PFSK-1 (cell line): Measurements from ENCODE around the gene ERLEC1.

Experiments
- FOXP2 ChIP-seq: optimal IDR thresholded peaks from 2 replicates; pipeline ENCODE3; 2011; ENCODE audit warnings: borderline replicate concordance, control low read depth, inconsistent platforms; ENCODE audit not compliant: insufficient read depth; ENCODE audit errors: extremely low read length, extremely low read depth
- POLR2AphosphoS5 ChIP-seq: IDR thresholded peaks from 2 replicates; pipeline ENCODE4 v1.6.1; 2012; ENCODE audit warnings: low read depth, mild to moderate bottlenecking, control low read depth, low read length, moderate library complexity
- REST ChIP-seq, 2 experiments: IDR thresholded peaks; 2 replicates each; pipeline versions ENCODE4 v1.6.1 to v1.8.0; 2011 to 2012; ENCODE audit warnings: low read depth in 2 of 2, low read length in 2 of 2, control low read depth in 1 of 2, inconsistent platforms in 1 of 2, mild to moderate bottlenecking in 1 of 2, moderate library complexity in 1 of 2; ENCODE audit not compliant: insufficient read depth in 1 of 2
- SIN3A ChIP-seq: IDR thresholded peaks from 2 replicates; pipeline ENCODE4 v1.6.1; 2012; ENCODE audit warnings: mild to moderate bottlenecking, low read length, moderate library complexity, borderline replicate concordance; ENCODE audit not compliant: insufficient read depth
- TAF1 ChIP-seq: IDR thresholded peaks from 2 replicates; pipeline ENCODE4 v1.6.1; 2012; ENCODE audit warnings: low read length, control low read depth, borderline replicate concordance; ENCODE audit not compliant: insufficient read depth

ERLEC1 gene

GRCh38 chr2:53744395-53745065, 42.3 kb upstream of the ERLEC1 start:
- TF ChIP-seq POLR2AphosphoS5 (no peak), FOXP2 (no peak), SIN3A (no peak)

GRCh38 chr2:53750041-53750768, 36.6 kb upstream of the ERLEC1 start:
- TF ChIP-seq POLR2AphosphoS5 (no peak), FOXP2 (no peak), TAF1 (no peak), SIN3A (no peak), REST (IDR thresholded peaks at IDR 0.05; ENCODE audit: insufficient read depth in 1 of 2, low read depth in 2 of 2, low read length in 2 of 2) (no peak)

- TF ChIP-seq POLR2AphosphoS5 (no peak), FOXP2 (no peak), SIN3A (no peak), REST (IDR thresholded peaks at IDR 0.05; ENCODE audit: insufficient read depth in 1 of 2, low read depth in 2 of 2, low read length in 2 of 2) (no peak)
These were observed 35.1 kb upstream of the ERLEC1 start for GRCh38 chr2:53751728-53752127.

- TF ChIP-seq REST (IDR thresholded peaks at IDR 0.05; ENCODE audit: insufficient read depth in 1 of 2, low read depth in 2 of 2, low read length in 2 of 2) (no peak), TAF1 (no peak), FOXP2 (no peak), SIN3A (no peak), POLR2AphosphoS5 (no peak)
These were observed 34.5 kb upstream of the ERLEC1 start for GRCh38 chr2:53752385-53752784.

GRCh38 chr2:53753041-53753440, 33.8 kb upstream of the ERLEC1 start:
- TF ChIP-seq POLR2AphosphoS5 (no peak), REST (IDR thresholded peaks at IDR 0.05; ENCODE audit: insufficient read depth in 1 of 2, low read depth in 2 of 2, low read length in 2 of 2) (no peak), TAF1 (no peak), FOXP2 (no peak), SIN3A (no peak)
